GM23338 (cell line): ENCODE results near the gene ASPG. TPM values are rescaled to one million over a fixed set of nuclear protein-coding genes. Genes with fewer than 3 reads are reported as not detected.
A peak's percentile ranks its signal among the peaks of the same experiment; 100 is the strongest.

Experiments
- ATAC-seq: fragments of 200-7000 bp; cut with Tn5 transposase; 3 replicates; pipeline ENCODE4 v1.9.1; 2020
- DNase-seq: peaks from one replicate; pipeline ENCODE4 v3.0.0-alpha.2; 2015; ENCODE audit warnings: low spot score
- H2AFZ ChIP-seq: fragments of 200-600 bp; sonication (generic); 2 replicates; pipeline ENCODE4 v1.8.0; 2016; ENCODE audit warnings: antibody characterized with exemption, mild to moderate bottlenecking, moderate library complexity
- H3F3A ChIP-seq: fragments of 200-600 bp; sonication (generic); replicated peaks from 2 replicates; pipeline ENCODE4 v1.8.0; 2017; ENCODE audit warnings: antibody characterized with exemption, mixed run types, low read depth
- H3K27ac ChIP-seq: fragments of 200-600 bp; sonication (generic); 2 replicates; pipeline ENCODE4 v1.6.1; 2016; ENCODE audit warnings: low read depth
- H3K27me3 ChIP-seq: fragments of 200-600 bp; sonication (generic); 2 replicates; pipeline ENCODE4 v1.8.0; 2016; ENCODE audit warnings: mild to moderate bottlenecking, mixed run types, moderate library complexity; ENCODE audit not compliant: insufficient read depth
- H3K36me3 ChIP-seq: fragments of 200-600 bp; sonication (generic); 2 replicates; pipeline ENCODE4 v1.8.0; 2016; ENCODE audit warnings: mild to moderate bottlenecking; ENCODE audit not compliant: insufficient read depth
- H3K4me1 ChIP-seq: fragments of 200-600 bp; sonication (generic); 2 replicates; pipeline ENCODE4 v1.8.0; 2016; ENCODE audit warnings: mild to moderate bottlenecking, moderate library complexity; ENCODE audit not compliant: insufficient read depth
- H3K4me2 ChIP-seq: fragments of 200-600 bp; sonication (generic); 2 replicates; pipeline ENCODE4 v1.7.1; 2017; ENCODE audit warnings: mixed run types
- H3K4me3 ChIP-seq: fragments of 200-600 bp; sonication (generic); 2 replicates; pipeline ENCODE4 v1.6.1; 2016; ENCODE audit warnings: mixed run types
- H3K79me2 ChIP-seq: fragments of 200-600 bp; sonication (generic); replicated peaks from 2 replicates; pipeline ENCODE4 v1.8.0; 2017; ENCODE audit warnings: mild to moderate bottlenecking; ENCODE audit not compliant: insufficient read depth
- H3K9me2 ChIP-seq: fragments of 200-600 bp; sonication (generic); 2 replicates; pipeline ENCODE4 v1.8.0; 2017; ENCODE audit not compliant: insufficient read depth
- H4K20me1 ChIP-seq: fragments of 200-600 bp; sonication (generic); replicated peaks from 2 replicates; pipeline ENCODE4 v1.8.0; 2017; ENCODE audit warnings: mild to moderate bottlenecking; ENCODE audit not compliant: insufficient read depth
- H3K27ac Mint-ChIP-seq: 2 replicates; pipeline ENCODE4 v1.8.0; 2020; ENCODE audit warnings: inconsistent platforms, mild to moderate bottlenecking, moderate library complexity, mixed read lengths
- H3K27me3 Mint-ChIP-seq: 3 replicates; pipeline ENCODE4 v1.8.0; 2022; ENCODE audit warnings: low read depth, mild to moderate bottlenecking, moderate library complexity, mixed read lengths, inconsistent platforms; ENCODE audit not compliant: insufficient read depth, poor library complexity
- H3K36me3 Mint-ChIP-seq: 3 replicates; pipeline ENCODE4 v1.8.0; 2021; ENCODE audit warnings: low read depth, mild to moderate bottlenecking, inconsistent platforms, moderate library complexity, mixed read lengths
- H3K4me1 Mint-ChIP-seq: 3 replicates; pipeline ENCODE4 v1.8.0; 2020; ENCODE audit warnings: mild to moderate bottlenecking, inconsistent platforms, mixed read lengths
- H3K4me3 Mint-ChIP-seq: 3 replicates; pipeline ENCODE4 v1.8.0; 2021; ENCODE audit warnings: moderate library complexity, mild to moderate bottlenecking, inconsistent platforms, mixed read lengths
- H3K9me3 Mint-ChIP-seq: 3 replicates; pipeline ENCODE4 v1.8.0; 2020; ENCODE audit warnings: moderate library complexity, mild to moderate bottlenecking, inconsistent platforms, mixed read lengths
- CREB1 ChIP-seq: fragments of 250-450 bp; sonication (Bioruptor Pico); IDR thresholded peaks from 2 replicates; pipeline ENCODE4 v1.5.0; 2020; ENCODE audit warnings: low read depth, mild to moderate bottlenecking, moderate library complexity
- ETS1 ChIP-seq: IDR thresholded peaks from 2 replicates; pipeline ENCODE4 v1.6.1; 2016; ENCODE audit warnings: antibody characterized with exemption
- EZH2 ChIP-seq: fragments of 200-600 bp; sonication (generic); IDR thresholded peaks from one replicate; pipeline ENCODE4 v1.8.0; 2017; ENCODE audit warnings: antibody characterized with exemption, mild to moderate bottlenecking, low read depth; ENCODE audit not compliant: unreplicated experiment
- EZH2phosphoT487 ChIP-seq: fragments of 200-600 bp; sonication (generic); IDR thresholded peaks from one replicate; pipeline ENCODE4 v1.8.1; 2018; ENCODE audit warnings: antibody characterized with exemption; ENCODE audit not compliant: unreplicated experiment
- NANOG ChIP-seq: IDR thresholded peaks from 2 replicates; pipeline ENCODE4 v1.6.1; 2016; ENCODE audit warnings: antibody characterized with exemption, borderline replicate concordance
- POLR2AphosphoS5 ChIP-seq: IDR thresholded peaks from 2 replicates; pipeline ENCODE4 v1.6.1; 2016; ENCODE audit warnings: antibody characterized with exemption, low read depth
- REST ChIP-seq: IDR thresholded peaks from one replicate; pipeline ENCODE4 v1.6.1; 2018; ENCODE audit warnings: antibody characterized with exemption; ENCODE audit not compliant: unreplicated experiment
- ZNF114 ChIP-seq: fragments of 250-450 bp; sonication (Bioruptor Pico); IDR thresholded peaks from 2 replicates; pipeline ENCODE4 v1.5.0; 2020; ENCODE audit warnings: mild to moderate bottlenecking, moderate library complexity
- ZNF331 ChIP-seq: fragments of 250-450 bp; sonication (Bioruptor Pico); IDR thresholded peaks from 2 replicates; pipeline ENCODE4 v1.5.0; 2020; ENCODE audit warnings: low read depth, mild to moderate bottlenecking, moderate library complexity
- polyA plus RNA-seq: library from polyadenylated mRNA; unstranded; fragments of >200 nt; fragmentation: Nextera tagmentation; extraction: Ambion mirVana; gene quantifications from 2 replicates; pipeline ENCODE4 v1.2.1, GENCODE V29; 2016
- total RNA-seq: library from RNA; depleted of rRNA; stranded (reverse); fragments of >200 nt; shearing (Covaris generic); gene quantifications from 2 replicates; pipeline ENCODE4 v1.2.3, GENCODE V29; 2014

ASPG gene
- total and polyA plus RNA-seq, 2 experiments from 2014 or later = 0.61 to 6.2 TPM

GRCh38 chr14:104039214-104039613 is 46.3 kb upstream of the ASPG start:
- peaks cover 9% of the 10 kb centered on the region for H3K27me3 Mint-ChIP-seq
- Histone ChIP-seq H3K27me3 (no peaks in the 10 kb centered on the region), H2AFZ (no peak overlapping the region; the same call in 1 of the 2 replicates), H3K4me3 (no peak overlapping the region), H3K4me1 (no peaks in the 10 kb centered on the region), H3F3A (no peaks in the 10 kb centered on the region), H3K27ac (no peak overlapping the region), H4K20me1 (no peaks in the 10 kb centered on the region), H3K79me2 (no peaks in the 10 kb centered on the region), H3K9me2 (no peaks in the 10 kb centered on the region), H3K36me3 (no peaks in the 10 kb centered on the region), H3K4me2 (no peak overlapping the region)
- H3K9me3 Mint-ChIP-seq = no peaks in the 10 kb centered on the region
- DNase-seq (no peak), ATAC-seq (no peak)
- TF ChIP-seq EZH2phosphoT487 (no peak), CREB1 (CRISPR knock-in tag) (no peak), NANOG (no peak), ZNF331 (CRISPR knock-in tag) (no peak), ZNF114 (CRISPR knock-in tag) (no peak)
- no peaks in the 10 kb centered on the region for H3K4me1 Mint-ChIP-seq
- no peak overlapping the region for H3K27ac Mint-ChIP-seq
- H3K4me3 Mint-ChIP-seq = no peak overlapping the region
- H3K36me3 Mint-ChIP-seq = no peaks in the 10 kb centered on the region

GRCh38 chr14:104040539-104040938 is 45.0 kb upstream of the ASPG start:
- Histone ChIP-seq H3K36me3 (no peaks in the 10 kb centered on the region), H3K27ac (no peak overlapping the region), H3K4me3 (no peak overlapping the region), H3K79me2 (no peaks in the 10 kb centered on the region), H3F3A (no peaks in the 10 kb centered on the region), H2AFZ (peak overlapping the region; percentile 43; the same call in 1 of the 2 replicates), H3K4me1 (no peaks in the 10 kb centered on the region), H3K4me2 (no peak overlapping the region), H3K9me2 (no peaks in the 10 kb centered on the region), H3K27me3 (no peaks in the 10 kb centered on the region), H4K20me1 (no peaks in the 10 kb centered on the region)
- TF ChIP-seq CREB1 (CRISPR knock-in tag) (no peak), REST (no peak), POLR2AphosphoS5 (no peak), EZH2 (no peak), ZNF114 (CRISPR knock-in tag) (no peak), ZNF331 (CRISPR knock-in tag) (no peak), NANOG (no peak), ETS1 (no peak)
- DNase-seq = no peak
- Mint-ChIP-seq H3K36me3 (no peaks in the 10 kb centered on the region), H3K27ac (no peak overlapping the region), H3K27me3 (peaks cover 6% of the 10 kb centered on the region), H3K4me1 (no peaks in the 10 kb centered on the region), H3K4me3 (no peak overlapping the region), H3K9me3 (no peaks in the 10 kb centered on the region)
- ATAC-seq = no peak
